Stimulated activated CD4-positive, alpha-beta T cell treated with anti-CD3 and anti-CD28 coated beads, Interleukin-12 subunit alpha, Interleukin-12 subunit beta, amount 100 ng/mL, for 48 hours (primary cell): Measurements from ENCODE around the gene ZBTB49.
"Not testable (repeated sequence)": the region's sequence is repeated elsewhere in the genome, so short reads cannot be mapped to it uniquely, and the experiment has no call there.

Experiments
- DNase-seq, 3 donors: peaks; one replicate each; pipeline ENCODE4 v3.0.0-alpha.2; 2020; ENCODE audit warnings: low read depth in 2 of 3, low spot score in 1 of 3

ZBTB49 gene

GRCh38 chr4:4289941-4290850 is at the start of gene ZBTB49, which contains the start of gene LYAR:
ZBTB49 (plus strand) TSS chr4:4290251; CDS start chr4:4299946, 9,695 bp downstream.
LYAR (minus strand) TSS chr4:4290154; CDS start chr4:4283742, 6,412 bp downstream.
- DNase-seq = peak; percentile 92 to 93 (median 92)

GRCh38 chr4:4245172-4245571 is 44.9 kb upstream of the ZBTB49 start:
- DNase-seq = no peak

GRCh38 chr4:4247696-4248028 is 42.4 kb upstream of the ZBTB49 start:
- DNase-seq = no peak

- DNase-seq = peak; percentile 85 to 92 (median 86)
Measured at GRCh38 chr4:4248029-4248884, 41.8 kb upstream of the ZBTB49 start, which contains the start of gene TMEM128. TMEM128 (minus strand) TSS chr4:4248223; CDS start chr4:4248202, 21 bp downstream.

- DNase-seq = no peak
Measured at GRCh38 chr4:4248885-4249203, 41.2 kb upstream of the ZBTB49 start.

- not testable (repeated sequence) for DNase-seq
Measured at GRCh38 chr4:4249342-4249741, 40.7 kb upstream of the ZBTB49 start.

- no peak for DNase-seq
Measured at GRCh38 chr4:4249866-4250265, 40.2 kb upstream of the ZBTB49 start.

GRCh38 chr4:4254199-4254598 is 35.9 kb upstream of the ZBTB49 start:
- DNase-seq = no peak

- DNase-seq = no peak
Measured at GRCh38 chr4:4254666-4255065, 35.4 kb upstream of the ZBTB49 start.

- no peak for DNase-seq
Measured at GRCh38 chr4:4256799-4257198, 33.3 kb upstream of the ZBTB49 start.

GRCh38 chr4:4257705-4258104 is 32.3 kb upstream of the ZBTB49 start:
- not testable (repeated sequence) for DNase-seq

- no peak for DNase-seq
Measured at GRCh38 chr4:4259484-4260100, 30.5 kb upstream of the ZBTB49 start.

- DNase-seq = no peak
Measured at GRCh38 chr4:4260185-4260751, 29.8 kb upstream of the ZBTB49 start.

- no peak for DNase-seq
Measured at GRCh38 chr4:4267981-4268380, 22.1 kb upstream of the ZBTB49 start.

GRCh38 chr4:4268776-4269175 is 21.3 kb upstream of the ZBTB49 start:
- no peak for DNase-seq

GRCh38 chr4:4269331-4269731 is 20.7 kb upstream of the ZBTB49 start:
- DNase-seq = no peak

- DNase-seq = no peak
Measured at GRCh38 chr4:4269856-4270255, 20.2 kb upstream of the ZBTB49 start.

- no peak for DNase-seq
Measured at GRCh38 chr4:4270529-4270928, 19.5 kb upstream of the ZBTB49 start.

- DNase-seq = no peak
Measured at GRCh38 chr4:4271912-4272311, 18.1 kb upstream of the ZBTB49 start.

GRCh38 chr4:4274226-4274625 is 15.8 kb upstream of the ZBTB49 start:
- DNase-seq = no peak

- DNase-seq = no peak
Measured at GRCh38 chr4:4277531-4277930, 12.5 kb upstream of the ZBTB49 start.
